22Rv1 (cell line): ENCODE data around the gene ZNF486.

ENCODE experiments used
- CTCF ChIP-seq: fragments of 450-650 bp; IDR thresholded peaks from 2 replicates; pipeline ENCODE4 v1.5.1; 2017; ENCODE audit warnings: mild to moderate bottlenecking
- ZFX ChIP-seq: fragments of 450-650 bp; IDR thresholded peaks from 2 replicates; pipeline ENCODE4 v1.6.1; 2017; ENCODE audit warnings: antibody characterized with exemption, borderline replicate concordance

DNA sequence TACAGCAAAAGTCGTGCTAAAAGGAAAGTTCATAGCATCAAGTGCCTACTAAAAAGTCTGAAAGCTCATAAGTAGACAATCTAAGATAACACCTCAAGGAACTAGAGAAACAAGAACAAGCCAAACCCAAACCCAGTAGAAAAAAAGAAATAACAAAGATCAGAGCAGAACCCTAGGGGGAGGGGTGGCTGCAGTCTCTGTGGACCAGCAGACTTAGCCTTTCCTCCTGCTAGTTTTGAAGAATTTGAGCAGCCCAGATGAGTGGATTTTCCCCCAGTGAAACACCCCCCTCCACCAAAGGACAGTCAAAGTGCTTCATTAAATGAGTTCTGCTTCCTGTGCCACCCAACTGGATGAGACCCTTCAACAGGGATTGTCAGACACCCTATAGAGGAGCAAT is 2.6 kb upstream of the ZNF486 start:
- no peak for TF ChIP-seq CTCF
- TF ChIP-seq ZFX, result no peak
